Measurements from ENCODE around the gene TBC1D21. TPM values are rescaled to one million over a fixed set of nuclear protein-coding genes. Genes with fewer than 3 reads are reported as not detected.

The TBC1D21 gene
- total and polyA plus RNA-seq, 2 donors from 2014 or later = not detected

- Histone ChIP-seq H3K27me3 (ENCODE audit: control insufficient read depth, insufficient read depth, low read length) (no peaks in the 10 kb centered on the region), H3K9me3 (ENCODE audit: control insufficient read depth in 2 of 3, insufficient read depth in 1 of 3, low read length in 3 of 3) (no peaks in the 10 kb centered on the region), H3K36me3 (ENCODE audit: control insufficient read depth in 2 of 3, insufficient read depth in 3 of 3, low read length in 3 of 3) (no peaks in the 10 kb centered on the region), H3K4me1 (ENCODE audit: control insufficient read depth in 2 of 3, insufficient read depth in 2 of 3, low read depth in 1 of 3, low read length in 3 of 3) (no peaks in the 10 kb centered on the region), H3K4me3 (ENCODE audit: low read length in 3 of 3) (no peak overlapping the region), H3K9ac (ENCODE audit: low read length in 3 of 3) (no peak overlapping the region), H3K27ac (ENCODE audit: low read depth in 2 of 2, low read length in 2 of 2) (no peak overlapping the region)
- intact Hi-C loops (cut with DNase I) = no loop called here
- DNase-seq = peak in 3 of 5 donors; percentile 22 to 72 (median 43)
- peak; percentile 88 for FAIRE-seq
- peak; percentile 60 for TF ChIP-seq CTCF (IDR thresholded peaks at IDR 0.05; ENCODE audit: borderline replicate concordance, extremely low read depth, insufficient read depth)
Observed at GRCh38 chr15:73873889-73874511, 636 bp downstream of the TBC1D21 start.

- no peak for DNase-seq
- Histone ChIP-seq H3K4me1 (ENCODE audit: control insufficient read depth in 2 of 3, insufficient read depth in 2 of 3, low read depth in 1 of 3, low read length in 3 of 3) (no peaks in the 10 kb centered on the region), H3K9me3 (ENCODE audit: control insufficient read depth in 2 of 3, insufficient read depth in 1 of 3, low read length in 3 of 3) (no peaks in the 10 kb centered on the region), H3K36me3 (ENCODE audit: control insufficient read depth in 2 of 3, insufficient read depth in 3 of 3, low read length in 3 of 3) (no peaks in the 10 kb centered on the region), H3K4me3 (ENCODE audit: low read length in 3 of 3) (no peak overlapping the region), H3K27me3 (ENCODE audit: control insufficient read depth, insufficient read depth, low read length) (no peaks in the 10 kb centered on the region), H3K27ac (ENCODE audit: low read depth in 2 of 2, low read length in 2 of 2) (no peak overlapping the region), H3K9ac (ENCODE audit: low read length in 3 of 3) (no peak overlapping the region)
- no peak for FAIRE-seq
- intact Hi-C loops (cut with DNase I) = no loop called here
- TF ChIP-seq CTCF (IDR thresholded peaks at IDR 0.05; ENCODE audit: borderline replicate concordance, extremely low read depth, insufficient read depth) = no peak
Observed at GRCh38 chr15:73879426-73879825, 6.1 kb downstream of the TBC1D21 start.

GRCh38 chr15:73881579-73882320 is 8.4 kb downstream of the TBC1D21 start:
- H3K9me3 ChIP-seq (ENCODE audit: control insufficient read depth in 2 of 3, insufficient read depth in 1 of 3, low read length in 3 of 3) = no peaks in the 10 kb centered on the region
- H3K4me1 ChIP-seq (ENCODE audit: control insufficient read depth in 2 of 3, insufficient read depth in 2 of 3, low read depth in 1 of 3, low read length in 3 of 3) = no peaks in the 10 kb centered on the region
- TF ChIP-seq CTCF (IDR thresholded peaks at IDR 0.05; ENCODE audit: borderline replicate concordance, extremely low read depth, insufficient read depth) = no peak
- DNase-seq (peak in 1 of 5 donors; percentile 11), FAIRE-seq (no peak)
- intact Hi-C loops (cut with DNase I) = no loop called here
- no peak overlapping the region for H3K9ac ChIP-seq (ENCODE audit: low read length in 3 of 3)
- no peaks in the 10 kb centered on the region for H3K27me3 ChIP-seq (ENCODE audit: control insufficient read depth, insufficient read depth, low read length)
- no peak overlapping the region for H3K27ac ChIP-seq (ENCODE audit: low read depth in 2 of 2, low read length in 2 of 2)
- no peaks in the 10 kb centered on the region for H3K36me3 ChIP-seq (ENCODE audit: control insufficient read depth in 2 of 3, insufficient read depth in 3 of 3, low read length in 3 of 3)
- no peak overlapping the region for H3K4me3 ChIP-seq (ENCODE audit: low read length in 3 of 3)
